GM12878 (cell line): ENCODE results near the gene EYS. TPM values are rescaled to one million over a fixed set of nuclear protein-coding genes. Genes with fewer than 3 reads are reported as not detected.

Source experiments
- ATAC-seq: fragments of 200-7000 bp; cut with Tn5 transposase; 3 replicates; pipeline ENCODE4 v1.9.1; 2020; ENCODE audit warnings: mild to moderate bottlenecking, moderate library complexity
- BruUV-seq: library from RNA; stranded (reverse); fragments of 400-500 nt; replicated peaks from 2 replicates; lab custom pipeline; 2021; lab: Mats Ljungman, UMichigan
- CTCF ChIA-PET: fragments of 300-600 bp; sonication (Branson Sonifier 250); formaldehyde crosslinking; extraction: SDS; loops from one replicate; lab custom pipeline; 2021; ENCODE audit warnings: inconsistent platforms; lab: Yijun Ruan, JAX
- POLR2A ChIA-PET: fragments of 350-600 bp; formaldehyde crosslinking; extraction: SDS; loops from one replicate; lab custom pipeline; 2021; ENCODE audit warnings: inconsistent platforms; lab: Charles Lee
- RAD21 ChIA-PET: fragments of 300-600 bp; sonication (Branson Sonifier 250); formaldehyde crosslinking; loops from one replicate; lab custom pipeline; 2023; ENCODE audit warnings: antibody characterized with exemption; ENCODE audit not compliant: unreplicated experiment; lab: Charles Lee
- SMC1A ChIA-PET: fragments of 300-600 bp; sonication (Branson Sonifier 250); formaldehyde crosslinking; loops from one replicate; lab custom pipeline; 2023; ENCODE audit not compliant: unreplicated experiment, uncharacterized antibody; lab: Charles Lee
- DNase-seq: peaks from one replicate; pipeline ENCODE4 v3.0.0-alpha.2; 2011; ENCODE audit warnings: low read depth, low spot score
- FAIRE-seq: peaks from 3 replicates; lab custom pipeline; 2011; peaks lifted over from hg19 to GRCh38; lab: Jason Lieb, UNC
- H2AFZ ChIP-seq: 2 replicates; pipeline ENCODE4 v1.6.0; 2011; ENCODE audit warnings: low read depth, low read length, control low read depth; ENCODE audit not compliant: control insufficient read depth
- H3K27ac ChIP-seq: 2 replicates; pipeline ENCODE4 v1.5.1; 2011; ENCODE audit warnings: control low read depth; ENCODE audit not compliant: control insufficient read depth, insufficient read depth
- H3K27me3 ChIP-seq, 2 experiments: replicated peaks in 1 of 2; 2 replicates each; pipeline versions ENCODE4 v1.6.0 to v1.6.1; 2011; ENCODE audit warnings: low read length in 1 of 2; ENCODE audit not compliant: control insufficient read depth in 2 of 2, insufficient read depth in 2 of 2
- H3K36me3 ChIP-seq, 2 experiments: 2 replicates each; pipeline ENCODE4 v1.5.1; 2011; ENCODE audit warnings: low read length in 1 of 2; ENCODE audit not compliant: control insufficient read depth in 2 of 2, insufficient read depth in 2 of 2
- H3K4me1 ChIP-seq: 2 replicates; pipeline ENCODE4 v1.6.1; 2011; ENCODE audit warnings: mild to moderate bottlenecking, low read length, moderate library complexity, mixed read lengths; ENCODE audit not compliant: control insufficient read depth, insufficient read depth
- H3K4me2 ChIP-seq: 2 replicates; pipeline ENCODE4 v1.6.0; 2011; ENCODE audit warnings: control low read depth; ENCODE audit not compliant: control insufficient read depth, insufficient read depth
- H3K4me3 ChIP-seq: fragments of 200-600 bp; sonication (generic); 2 replicates; pipeline ENCODE4 v1.5.1; 2016
- H3K79me2 ChIP-seq: 2 replicates; pipeline ENCODE4 v1.6.0; 2011; ENCODE audit warnings: low read length; ENCODE audit not compliant: control insufficient read depth, insufficient read depth
- H3K9ac ChIP-seq: 2 replicates; pipeline ENCODE4 v1.8.0; 2011; ENCODE audit warnings: low read length, control low read depth, mixed read lengths; ENCODE audit not compliant: control insufficient read depth, insufficient read depth
- H3K9me3 ChIP-seq: replicated peaks from 3 replicates; pipeline ENCODE4 v1.5.1; 2011; ENCODE audit warnings: mild to moderate bottlenecking, low read length; ENCODE audit not compliant: control insufficient read depth, insufficient read depth
- H4K20me1 ChIP-seq: 2 replicates; pipeline ENCODE4 v1.6.0; 2011; ENCODE audit not compliant: control insufficient read depth, insufficient read depth
- ATF7 ChIP-seq: fragments of 450-650 bp; IDR thresholded peaks from 2 replicates; pipeline ENCODE4 v1.6.1; 2016; ENCODE audit warnings: low read depth, mild to moderate bottlenecking
- CEBPB ChIP-seq, 2 experiments: fragments of 150-350 bp in 1 of 2; IDR thresholded peaks; 2 replicates each; pipeline ENCODE4 v1.6.1; 2012 to 2014; ENCODE audit warnings: low read depth in 2 of 2, low read length in 2 of 2, borderline replicate concordance in 1 of 2, inconsistent platforms in 1 of 2
- CHD2 ChIP-seq: IDR thresholded peaks from 2 replicates; pipeline ENCODE4 v1.6.1; 2011; ENCODE audit warnings: low read depth, low read length, improper control_type of control experiment, borderline replicate concordance
- CHD4 ChIP-seq: fragments of 200-600 bp; sonication (generic); IDR thresholded peaks from 2 replicates; pipeline ENCODE4 v1.6.1; 2016; ENCODE audit warnings: mild to moderate bottlenecking
- CREB1 ChIP-seq: IDR thresholded peaks from 2 replicates; pipeline ENCODE4 v1.6.1; 2012; ENCODE audit warnings: low read depth, mild to moderate bottlenecking, inconsistent platforms
- IKZF1 ChIP-seq: fragments of 450-650 bp; conservative IDR thresholded peaks from 2 replicates; pipeline ENCODE4 v1.6.1; 2017; ENCODE audit warnings: antibody characterized with exemption, mild to moderate bottlenecking
- NBN ChIP-seq: fragments of 450-650 bp; IDR thresholded peaks from 2 replicates; pipeline ENCODE4 v1.6.1; 2016
- NR2C1 ChIP-seq: fragments of 450-650 bp; IDR thresholded peaks from 2 replicates; pipeline ENCODE4 v1.6.1; 2017; ENCODE audit warnings: antibody characterized with exemption, mild to moderate bottlenecking, moderate library complexity
- NR2F1 ChIP-seq: fragments of 450-650 bp; conservative IDR thresholded peaks from 2 replicates; pipeline ENCODE4 v1.6.1; 2017; ENCODE audit warnings: mild to moderate bottlenecking
- RAD51 ChIP-seq: fragments of 450-650 bp; IDR thresholded peaks from 2 replicates; pipeline ENCODE4 v1.6.1; 2016; ENCODE audit warnings: moderate library complexity, mild to moderate bottlenecking, inconsistent platforms
- REST ChIP-seq: IDR thresholded peaks from 2 replicates; pipeline ENCODE4 v1.6.1; 2012; ENCODE audit warnings: mild to moderate bottlenecking, low read depth, low read length
- SKIL ChIP-seq: fragments of 450-650 bp; IDR thresholded peaks from 2 replicates; pipeline ENCODE4 v1.6.1; 2017; ENCODE audit warnings: mild to moderate bottlenecking, low read depth, inconsistent platforms; ENCODE audit not compliant: poor library complexity, severe bottlenecking
- SPI1 ChIP-seq: IDR thresholded peaks from 2 replicates; pipeline ENCODE4 v1.6.1; 2011; ENCODE audit warnings: low read depth, mild to moderate bottlenecking, low read length, moderate library complexity, borderline replicate concordance; ENCODE audit not compliant: insufficient read depth
- SUPT20H ChIP-seq: IDR thresholded peaks from 2 replicates; pipeline ENCODE4 v1.6.1; 2011; ENCODE audit warnings: low read depth, mild to moderate bottlenecking, low read length, moderate library complexity, borderline replicate concordance; ENCODE audit not compliant: control insufficient read depth
- TAF1 ChIP-seq: IDR thresholded peaks from 2 replicates; pipeline ENCODE4 v1.6.1; 2011; ENCODE audit warnings: mild to moderate bottlenecking, low read depth, low read length, borderline replicate concordance
- ZNF274 ChIP-seq: IDR thresholded peaks from one replicate; pipeline ENCODE4 v1.8.0; 2011; ENCODE audit not compliant: insufficient read length, insufficient read depth
- ZNF687 ChIP-seq: fragments of 450-650 bp; IDR thresholded peaks from 2 replicates; pipeline ENCODE4 v1.6.1; 2017; ENCODE audit warnings: mild to moderate bottlenecking, moderate library complexity
- WGBS: methylation state at CpG from one replicate; pipeline ENCODE4 v1.1.6; 2016; ENCODE audit warnings: low lambda C conversion rate; ENCODE audit not compliant: insufficient replicate concordance, insufficient coverage; ENCODE audit errors: missing lambda C conversion rate; 5-methylcytosine and 5-hydroxymethylcytosine counted together
- in situ Hi-C: fragments of 300-500 bp; cut with MboI; formaldehyde crosslinking; loops from 9 replicates; pipeline ENCODE4 v1.14.3; 2018; ENCODE audit warnings: mixed read lengths
- intact Hi-C: fragments of 100-400 bp; cut with micrococcal nuclease; formaldehyde crosslinking; loops from one replicate; pipeline ENCODE4 v1.14.2; 2022; ENCODE audit not compliant: unreplicated experiment
- polyA plus RNA-seq, 11 experiments: library from polyadenylated mRNA; depleted of rRNA in 4 of 11; unstranded in 6 of 11; stranded (reverse) in 5 of 11; fragments of >200 nt; fragmentation: Nextera tagmentation in 4 of 11; fragmentation: Illumina TruSeq in 1 of 11; extraction: Ambion mirVana in 4 of 11; extraction: Trizol in 1 of 11; gene quantifications; 1 replicate in 1 of 11; 2 replicates in 10 of 11; pipeline versions ENCODE4 v1.2.1 to v1.2.3, GENCODE V29; 2011 to 2016; ENCODE audit warnings: inconsistent platforms in 2 of 11, missing spikeins in 2 of 11, low read depth in 1 of 11
- total RNA-seq, 4 experiments: library from RNA; depleted of rRNA in 3 of 4; stranded (reverse); fragments of >200 nt in 3 of 4; fragmentation: Illumina TruSeq in 1 of 4; extraction: Trizol in 1 of 4; gene quantifications; 2 replicates each; pipeline versions ENCODE4 v1.2.1 to v1.2.3, GENCODE V29; 2013 to 2021

The EYS gene
- total and polyA plus RNA-seq, 10 of the 15 experiments (the other 5 are each of a cell fraction or from before 2014, with no cell fraction given): under 0.01 to 0.14 (median 0.02) TPM; not detected in 1

- no peak for DNase-seq
- SMC1A ChIA-PET: no interaction called here
- TF ChIP-seq CREB1 (no peak), IKZF1 (no peak), REST (no peak), NR2C1 (no peak), ZNF274 (no peak), CEBPB (IDR thresholded peaks at IDR 0.05; ENCODE audit: borderline replicate concordance in 1 of 2, low read depth in 2 of 2, low read length in 2 of 2) (no peak), SUPT20H (no peak), SKIL (no peak), CHD2 (no peak), ZNF687 (no peak), SPI1 (no peak), TAF1 (no peak), CHD4 (no peak), NBN (no peak), NR2F1 (no peak), RAD51 (no peak), ATF7 (no peak)
Observed at GRCh38 chr6:65545920-65546319, 161.1 kb downstream of the EYS start.

More at GRCh38 chr6:65545920-65546319, 161.1 kb downstream of the EYS start:
- Histone ChIP-seq H3K9me3 (no peaks in the 10 kb centered on the region), H3K36me3 (no peaks in the 10 kb centered on the region), H3K27ac (no peak overlapping the region), H3K27me3 (no peaks in the 10 kb centered on the region), H4K20me1 (no peaks in the 10 kb centered on the region), H2AFZ (no peak overlapping the region), H3K4me3 (no peak overlapping the region), H3K9ac (no peak overlapping the region), H3K4me1 (no peaks in the 10 kb centered on the region), H3K79me2 (no peaks in the 10 kb centered on the region), H3K4me2 (no peak overlapping the region)
- FAIRE-seq (no peak), ATAC-seq (no peak)
- whole genome bisulfite sequencing: 0% methylated on average over 2 of the region's 2 CpGs
- POLR2A ChIA-PET: no interaction called here
- in situ Hi-C loops: no loop called here
- no TSS peak for BruUV-seq
- RAD21 ChIA-PET: no interaction called here
- intact Hi-C loops: no loop called here
- CTCF ChIA-PET: no interaction called here
